ENCODE data around the gene COG5. TPM values are rescaled to one million over a fixed set of nuclear protein-coding genes. Genes with fewer than 3 reads are reported as not detected.
A peak's percentile ranks its signal among the peaks of the same experiment; 100 is the strongest.

COG5 gene
- total RNA-seq, 1 donor from 2014 or later: 40.8 TPM

DNA sequence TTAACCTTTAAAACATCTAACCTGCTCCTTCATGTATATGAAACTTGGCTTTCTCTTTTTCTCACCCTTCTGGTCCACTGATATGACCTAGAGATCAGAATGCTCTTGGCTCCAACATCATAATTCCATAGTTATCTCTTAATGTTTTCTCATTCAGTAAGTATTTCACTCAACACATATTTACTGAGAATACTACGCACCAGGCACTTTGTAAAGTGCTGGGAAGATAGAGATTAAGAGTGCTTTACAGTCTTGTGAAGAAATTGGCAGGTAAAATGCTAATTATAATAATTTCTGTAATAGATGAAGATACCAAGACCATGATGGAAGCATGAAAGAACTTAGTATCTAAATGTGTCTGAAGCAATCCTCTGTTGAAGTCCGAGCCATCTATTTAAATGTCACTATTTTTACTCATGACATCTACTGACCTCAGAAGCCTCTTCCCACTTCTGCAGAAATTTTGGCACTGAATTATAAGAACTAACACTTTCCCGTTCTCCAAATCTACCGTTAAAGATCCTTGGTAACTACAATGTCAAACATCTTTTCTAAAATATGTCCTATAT is 278.7 kb downstream of the COG5 start:
- TF ChIP-seq, protein P1, sequence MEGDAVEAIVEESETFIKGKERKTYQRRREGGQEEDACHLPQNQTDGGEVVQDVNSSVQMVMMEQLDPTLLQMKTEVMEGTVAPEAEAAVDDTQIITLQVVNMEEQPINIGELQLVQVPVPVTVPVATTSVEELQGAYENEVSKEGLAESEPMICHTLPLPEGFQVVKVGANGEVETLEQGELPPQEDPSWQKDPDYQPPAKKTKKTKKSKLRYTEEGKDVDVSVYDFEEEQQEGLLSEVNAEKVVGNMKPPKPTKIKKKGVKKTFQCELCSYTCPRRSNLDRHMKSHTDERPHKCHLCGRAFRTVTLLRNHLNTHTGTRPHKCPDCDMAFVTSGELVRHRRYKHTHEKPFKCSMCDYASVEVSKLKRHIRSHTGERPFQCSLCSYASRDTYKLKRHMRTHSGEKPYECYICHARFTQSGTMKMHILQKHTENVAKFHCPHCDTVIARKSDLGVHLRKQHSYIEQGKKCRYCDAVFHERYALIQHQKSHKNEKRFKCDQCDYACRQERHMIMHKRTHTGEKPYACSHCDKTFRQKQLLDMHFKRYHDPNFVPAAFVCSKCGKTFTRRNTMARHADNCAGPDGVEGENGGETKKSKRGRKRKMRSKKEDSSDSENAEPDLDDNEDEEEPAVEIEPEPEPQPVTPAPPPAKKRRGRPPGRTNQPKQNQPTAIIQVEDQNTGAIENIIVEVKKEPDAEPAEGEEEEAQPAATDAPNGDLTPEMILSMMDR (IDR thresholded peaks at IDR 0.05; ENCODE audit: borderline replicate concordance): no peak
- H3K4me3 ChIP-seq: no peak overlapping the region
- no peak for DNase-seq
- peaks cover 12% of the 10 kb centered on the region for H3K36me3 ChIP-seq
- H3K27ac ChIP-seq (replicated peaks): peak overlapping the region; percentile 86
- no peaks in the 10 kb centered on the region for H3K9me3 ChIP-seq (replicated peaks)
- intact Hi-C loops (cut with micrococcal nuclease): loop anchor here (10.0 kb wide), 1 partner anchor 80 kb away; no protein-coding TSS in a partner anchor
- H3K27me3 ChIP-seq (ENCODE audit: low read depth): no peaks in the 10 kb centered on the region
- H3K4me1 ChIP-seq: peaks cover 15% of the 10 kb centered on the region

DNA sequence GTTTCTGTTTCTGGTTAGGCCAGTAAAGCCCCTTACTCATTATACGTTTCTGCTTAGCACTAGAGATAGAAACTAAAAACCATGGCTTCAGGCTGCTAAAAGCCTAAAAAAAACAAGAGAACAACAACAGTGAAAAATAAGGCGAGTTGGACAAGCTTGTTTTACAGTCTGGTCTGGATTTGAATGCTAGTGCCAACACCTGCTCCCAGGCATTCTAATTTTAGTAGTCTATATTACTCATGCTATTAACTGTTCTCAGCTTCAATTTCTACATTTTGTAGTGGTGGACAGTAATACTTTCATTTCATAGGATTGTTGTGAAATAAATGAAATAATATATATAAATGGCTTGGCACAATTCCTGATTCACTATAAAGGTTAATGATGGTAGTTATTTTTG is 286.4 kb downstream of the COG5 start:
- Histone ChIP-seq H3K36me3 (peaks cover under 1% of the 10 kb centered on the region), H3K27ac (replicated peaks) (peak overlapping the region; percentile 70), H3K9me3 (replicated peaks) (no peaks in the 10 kb centered on the region), H3K4me1 (no peaks in the 10 kb centered on the region), H3K27me3 (ENCODE audit: low read depth) (no peaks in the 10 kb centered on the region), H3K4me3 (peak overlapping the region; percentile 20)
- DNase-seq: no peak
- TF ChIP-seq, protein P1 (IDR thresholded peaks at IDR 0.05; ENCODE audit: borderline replicate concordance): no peak
- intact Hi-C loops (cut with micrococcal nuclease): no loop called here

DNA sequence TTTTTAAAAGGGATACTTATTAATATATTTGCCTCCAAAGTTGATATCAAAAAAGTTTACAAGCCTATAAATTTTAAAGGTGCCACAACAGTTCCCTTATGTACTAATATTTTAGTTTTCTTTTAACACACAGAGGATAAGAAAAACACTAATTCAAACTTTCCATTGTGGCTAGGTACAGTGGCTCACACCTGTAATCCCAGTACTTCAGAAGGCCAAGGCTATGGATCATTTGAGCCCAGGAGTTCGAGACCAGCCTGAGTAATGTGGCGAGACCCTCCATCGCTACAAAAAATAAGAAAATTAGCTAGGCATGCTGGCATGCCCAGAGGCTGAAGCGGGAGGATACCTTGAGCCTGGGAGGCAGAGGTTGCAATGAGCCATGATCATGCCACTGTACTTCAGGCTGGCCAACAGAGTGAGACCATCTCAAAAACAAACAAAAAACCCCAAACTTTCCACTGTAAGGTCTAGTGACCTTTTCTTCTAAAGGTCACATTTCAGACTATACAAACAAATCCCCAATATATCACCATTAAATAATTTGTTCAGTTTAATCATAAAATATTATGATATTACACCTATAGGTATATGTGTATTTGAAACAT is 287.4 kb downstream of the COG5 start:
- intact Hi-C loops (cut with micrococcal nuclease): no loop called here
- H3K4me3 ChIP-seq: no peak overlapping the region
- no peaks in the 10 kb centered on the region for H3K36me3 ChIP-seq
- DNase-seq: no peak
- H3K27ac ChIP-seq (replicated peaks): no peak overlapping the region
- H3K9me3 ChIP-seq (replicated peaks): no peaks in the 10 kb centered on the region
- no peaks in the 10 kb centered on the region for H3K4me1 ChIP-seq
- TF ChIP-seq, protein P1 (IDR thresholded peaks at IDR 0.05; ENCODE audit: borderline replicate concordance): no peak
- no peaks in the 10 kb centered on the region for H3K27me3 ChIP-seq (ENCODE audit: low read depth)

DNA sequence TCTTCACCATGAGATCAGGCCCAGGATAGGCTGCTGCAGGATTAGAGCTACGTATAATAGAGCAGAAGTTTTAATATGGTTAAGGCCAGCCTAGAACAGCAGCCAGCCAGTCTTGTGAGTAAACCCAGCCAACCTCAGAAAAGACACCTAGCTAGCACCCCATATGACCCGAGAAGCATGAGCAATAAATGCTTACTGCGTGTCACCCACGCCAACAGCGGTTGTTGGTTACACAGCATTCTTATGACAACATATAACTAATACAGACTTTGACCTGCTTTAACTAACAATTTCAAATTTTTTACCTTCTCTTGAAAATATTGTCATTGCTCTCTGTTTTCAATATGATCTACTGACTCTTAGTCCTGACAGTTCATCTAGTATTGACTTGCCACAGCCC is 289.2 kb downstream of the COG5 start:
- no peaks in the 10 kb centered on the region for H3K27me3 ChIP-seq (ENCODE audit: low read depth)
- peaks cover 5% of the 10 kb centered on the region for H3K4me1 ChIP-seq
- H3K36me3 ChIP-seq: no peaks in the 10 kb centered on the region
- H3K4me3 ChIP-seq: no peak overlapping the region
- intact Hi-C loops (cut with micrococcal nuclease): no loop called here
- TF ChIP-seq, protein P1 (IDR thresholded peaks at IDR 0.05; ENCODE audit: borderline replicate concordance): no peak
- H3K27ac ChIP-seq (replicated peaks): no peak overlapping the region
- no peak for DNase-seq
- no peaks in the 10 kb centered on the region for H3K9me3 ChIP-seq (replicated peaks)

DNA sequence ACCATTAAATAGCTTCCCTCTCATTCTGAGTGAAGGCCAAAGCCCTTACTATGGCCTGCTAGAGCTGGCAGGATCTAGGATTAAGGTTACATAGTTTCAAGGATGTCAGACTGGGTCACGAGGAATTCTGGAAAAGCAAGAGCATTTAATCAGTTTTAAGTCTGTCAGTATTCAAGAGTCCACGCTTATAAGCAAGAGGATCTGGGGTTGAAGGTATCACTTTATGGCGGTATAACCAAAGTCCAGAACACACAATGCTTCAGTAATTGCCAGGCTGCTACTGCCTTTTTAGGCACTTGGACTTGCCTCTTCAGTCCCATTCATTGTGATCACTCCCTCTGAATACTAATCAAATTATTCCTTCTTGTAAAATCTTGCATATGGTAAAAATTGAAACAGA is 293.9 kb downstream of the COG5 start:
- Histone ChIP-seq H3K4me3 (no peak overlapping the region), H3K27me3 (ENCODE audit: low read depth) (no peaks in the 10 kb centered on the region), H3K4me1 (peaks cover 7% of the 10 kb centered on the region), H3K27ac (replicated peaks) (peak overlapping the region; percentile 7), H3K9me3 (replicated peaks) (no peaks in the 10 kb centered on the region), H3K36me3 (no peaks in the 10 kb centered on the region)
- intact Hi-C loops (cut with micrococcal nuclease): no loop called here
- DNase-seq: no peak
- TF ChIP-seq, protein P1 (IDR thresholded peaks at IDR 0.05; ENCODE audit: borderline replicate concordance): no peak
